IPS DF 4.7 (cell line): Measurements from ENCODE around the gene CTXN1.

Source experiments
- DNase-seq: peaks from one replicate; pipeline ENCODE4 v3.0.0-alpha.2; 2013; ENCODE audit warnings: low spot score; ENCODE audit errors: extremely low read depth

CTXN1 gene

DNA sequence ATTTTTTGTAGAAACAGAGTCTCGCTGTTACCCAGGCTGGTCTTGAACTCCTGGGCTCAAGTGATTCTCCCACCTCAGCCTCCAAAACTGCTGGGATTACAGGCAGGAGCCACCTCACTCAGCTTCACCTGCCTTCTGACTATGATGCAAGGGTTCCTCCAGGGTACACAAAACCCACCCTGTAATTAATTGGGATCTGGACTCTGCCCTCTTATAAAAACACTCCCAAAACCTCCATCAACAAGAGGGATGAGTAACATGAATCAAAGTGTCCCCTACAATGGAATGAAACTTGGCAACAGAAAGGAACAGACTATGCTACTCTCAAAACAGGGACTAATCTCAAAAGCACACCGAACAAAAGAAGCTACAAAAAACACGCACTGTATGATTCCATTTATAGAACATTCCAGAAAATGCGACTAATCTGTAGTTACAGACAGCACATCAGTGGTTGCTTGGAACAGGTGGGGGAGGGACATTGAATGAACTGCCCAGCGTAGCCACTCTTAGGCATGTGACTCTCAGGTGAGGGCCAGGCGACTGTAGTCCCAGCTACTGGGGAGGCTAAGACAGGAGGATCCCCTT lies 48.6 kb downstream of the CTXN1 start:
- no peak for DNase-seq

DNA sequence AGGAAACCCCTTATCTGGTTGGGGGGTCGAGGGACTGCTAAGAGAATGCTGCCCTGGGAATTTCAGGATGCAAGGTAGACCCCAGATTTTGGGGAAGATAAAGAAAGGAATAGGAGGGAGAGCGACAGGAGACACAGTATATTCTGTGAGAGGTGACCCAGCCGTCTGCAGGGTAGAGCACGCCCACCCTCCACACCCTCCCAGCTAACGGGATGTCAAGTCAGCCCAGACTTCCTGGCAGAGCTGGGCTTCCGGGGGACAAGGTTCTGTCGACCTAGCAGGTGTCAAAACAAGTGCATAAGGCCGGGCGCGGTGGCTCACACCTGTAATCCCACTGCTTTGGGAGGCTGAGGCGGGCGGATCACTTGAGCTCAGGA lies 51.0 kb downstream of the CTXN1 start:
- no peak for DNase-seq
